22Rv1 (cell line): Measurements from ENCODE around the gene TREH.
"Not testable (repeated sequence)": the region's sequence is repeated elsewhere in the genome, so short reads cannot be mapped to it uniquely, and the experiment has no call there.

Experiments used
- CTCF ChIP-seq: fragments of 450-650 bp; IDR thresholded peaks from 2 replicates; pipeline ENCODE4 v1.5.1; 2017; ENCODE audit warnings: mild to moderate bottlenecking
- ZFX ChIP-seq: fragments of 450-650 bp; IDR thresholded peaks from 2 replicates; pipeline ENCODE4 v1.6.1; 2017; ENCODE audit warnings: antibody characterized with exemption, borderline replicate concordance

- not testable (repeated sequence) for TF ChIP-seq CTCF, ZFX
These were observed 38.3 kb upstream of the TREH start for GRCh38 chr11:118717733-118718132.
